SIG-M5 treated with dmso at 0.1 percent for 504 hours (cell line): ENCODE measurements around the gene HELQ.

Source experiments
- DNase-seq: peaks from one replicate; lab custom pipeline; 2025; ENCODE audit not compliant: unreplicated experiment; lab: John Stamatoyannopoulos, UW

Gene HELQ

DNA sequence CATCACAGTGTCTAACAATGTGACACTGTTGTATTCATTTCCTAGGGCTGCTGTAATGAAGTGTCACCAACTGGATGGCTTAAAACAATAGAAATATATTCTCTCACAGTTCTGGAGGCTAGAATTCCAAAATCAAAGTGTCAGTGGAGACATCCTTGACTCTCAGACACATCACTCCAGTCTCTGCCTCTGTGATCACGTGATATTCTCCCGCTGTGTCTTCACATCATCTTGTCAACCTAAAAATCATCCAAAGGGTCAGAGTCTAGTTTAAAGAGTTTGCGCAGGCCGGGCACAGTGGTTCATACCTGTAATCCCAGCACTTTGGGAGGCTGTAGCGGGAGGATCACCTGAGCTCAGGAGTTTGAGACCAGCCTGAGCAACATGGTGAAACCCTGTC lies 84.4 kb downstream of the HELQ start:
- DNase-seq: no peak

DNA sequence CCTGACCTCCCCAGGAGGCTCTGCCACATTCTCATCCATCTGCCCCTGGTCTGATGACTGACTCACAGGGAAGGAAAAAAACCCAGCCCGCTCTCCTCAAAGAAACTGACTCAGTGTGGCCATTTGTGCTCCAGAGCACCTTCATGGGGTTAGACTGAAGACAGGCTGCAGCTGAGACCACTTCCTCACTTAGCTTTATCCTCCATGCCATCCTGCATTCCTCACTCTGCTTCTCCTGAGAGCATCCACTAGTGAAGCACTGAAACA lies 85.0 kb downstream of the HELQ start:
- no peak for DNase-seq

DNA sequence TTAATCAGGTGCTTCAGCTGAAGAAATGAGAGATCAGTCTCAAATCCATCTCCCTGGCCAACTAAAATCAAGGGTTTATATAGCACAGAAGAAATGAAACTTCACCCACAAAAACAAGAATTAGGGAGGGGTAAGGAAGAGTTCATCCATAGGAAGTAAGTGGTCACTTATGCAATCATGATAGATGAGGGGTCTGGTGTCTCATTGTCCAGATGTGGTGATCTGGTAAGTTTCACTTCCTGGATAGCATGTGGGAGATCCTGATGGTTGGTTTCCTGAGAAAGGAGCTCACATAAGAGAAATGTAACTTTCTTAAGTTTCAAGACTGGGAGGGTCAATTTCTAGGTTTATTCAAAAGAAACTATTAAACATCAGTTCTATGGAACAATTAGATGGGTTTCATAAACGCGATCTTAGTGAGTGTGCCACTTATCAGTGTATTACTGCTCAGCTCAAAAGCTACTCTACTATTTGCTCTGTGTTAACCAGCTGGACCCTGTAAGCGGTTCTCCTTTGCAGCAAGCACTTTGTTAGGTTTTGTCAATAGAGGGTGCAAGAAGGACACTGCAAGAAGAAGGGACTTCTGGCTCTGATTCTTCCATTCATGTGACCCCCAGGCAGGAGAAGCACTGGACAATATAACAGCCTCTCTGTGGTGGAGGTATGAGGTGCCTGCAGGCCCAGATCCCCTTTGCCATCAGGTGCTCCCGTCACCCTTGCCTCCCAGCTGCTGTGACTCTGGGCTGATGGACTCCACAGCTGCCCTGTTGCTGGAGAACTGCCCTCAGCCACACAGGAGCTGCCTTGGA lies 85.6 kb downstream of the HELQ start:
- peak; percentile 97 for DNase-seq

DNA sequence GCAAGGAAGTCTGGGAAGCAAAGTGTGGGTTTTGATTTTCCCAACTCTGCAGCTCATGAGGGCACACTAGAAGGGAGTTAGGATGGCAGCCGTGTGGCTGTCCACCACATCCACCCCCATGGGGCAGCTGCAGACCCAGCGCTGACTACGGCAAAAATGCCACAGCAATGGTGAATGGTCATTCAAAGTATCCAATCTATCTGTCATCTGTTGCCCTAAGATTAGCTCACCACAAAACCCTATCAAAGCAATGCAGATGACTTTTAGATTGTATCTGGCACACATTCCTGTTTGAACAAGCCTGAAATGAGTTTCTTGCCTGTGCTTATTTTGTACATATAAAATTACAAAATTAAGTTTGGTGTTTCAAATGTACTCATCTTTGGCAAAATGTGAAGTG lies 91.3 kb downstream of the HELQ start:
- no peak for DNase-seq

DNA sequence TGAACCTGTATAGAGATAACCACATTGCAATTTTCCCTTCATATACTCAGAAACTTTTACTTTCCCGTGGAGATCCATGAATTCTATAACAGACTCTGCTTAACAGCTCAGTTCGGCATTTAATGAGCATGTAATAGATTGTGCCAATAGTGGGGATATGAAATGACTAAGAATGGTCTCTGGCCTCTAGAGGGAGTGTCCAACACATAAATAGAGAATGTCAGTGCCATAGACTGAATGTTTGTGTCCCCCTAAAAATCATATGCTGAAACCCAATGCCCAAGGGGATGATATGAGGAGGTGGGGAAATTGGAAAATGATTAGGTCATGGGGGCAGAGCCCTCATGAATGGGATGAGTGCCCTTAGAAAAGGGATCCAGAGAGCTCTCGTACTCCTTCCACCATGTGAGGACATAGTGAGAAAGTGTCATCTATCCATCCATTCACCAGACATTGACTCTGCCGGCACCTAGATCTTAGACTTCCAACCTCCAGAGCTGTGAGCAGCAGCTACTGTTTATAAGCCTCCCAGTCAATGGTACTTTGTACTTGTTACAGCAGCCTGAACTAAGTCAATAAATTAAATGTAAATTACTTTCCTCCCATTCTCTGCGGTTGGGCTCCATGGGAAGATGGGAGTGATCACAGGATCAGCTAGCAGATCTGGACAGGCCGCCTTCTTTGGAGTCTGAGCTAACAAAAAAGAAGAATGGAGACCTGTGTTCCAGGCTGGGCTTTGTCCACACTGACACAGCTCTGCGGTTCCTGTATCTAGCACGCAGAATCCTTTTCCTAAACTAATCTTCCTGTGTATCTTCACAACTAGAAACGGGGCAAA lies 92.9 kb downstream of the HELQ start:
- peak; percentile 53 for DNase-seq

DNA sequence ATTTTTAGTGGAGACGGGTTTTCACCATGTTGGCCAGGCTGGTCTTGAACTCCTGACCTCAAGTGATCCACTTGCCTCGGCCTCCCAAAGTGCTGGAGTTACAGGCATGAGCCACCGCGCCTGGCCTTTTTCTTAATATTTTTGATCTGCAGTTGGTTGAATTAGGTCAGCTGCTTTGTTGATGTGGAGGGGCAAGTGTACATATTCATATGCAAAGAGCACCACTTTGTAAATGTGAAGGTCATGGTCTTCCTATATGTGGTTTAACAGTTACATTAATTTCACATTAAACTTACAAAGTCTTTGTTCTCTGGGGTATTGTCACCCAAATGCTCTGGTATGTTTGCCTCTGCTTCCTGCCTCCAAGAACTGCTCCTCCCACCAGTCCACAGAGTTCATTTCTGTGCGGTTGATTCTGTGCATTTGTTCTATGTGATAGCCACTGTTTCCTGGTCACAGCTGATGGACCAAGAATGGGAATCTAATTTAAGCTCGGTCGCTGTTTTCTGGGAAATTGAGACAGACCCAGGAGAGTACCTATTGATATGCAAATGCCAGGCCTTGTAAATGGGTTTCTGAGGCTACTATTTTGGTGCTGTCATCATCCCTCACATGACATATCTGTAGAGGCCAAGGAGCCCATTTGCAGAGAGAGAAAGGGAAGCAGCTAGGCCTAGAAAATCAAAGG lies 94.1 kb downstream of the HELQ start:
- no peak for DNase-seq

DNA sequence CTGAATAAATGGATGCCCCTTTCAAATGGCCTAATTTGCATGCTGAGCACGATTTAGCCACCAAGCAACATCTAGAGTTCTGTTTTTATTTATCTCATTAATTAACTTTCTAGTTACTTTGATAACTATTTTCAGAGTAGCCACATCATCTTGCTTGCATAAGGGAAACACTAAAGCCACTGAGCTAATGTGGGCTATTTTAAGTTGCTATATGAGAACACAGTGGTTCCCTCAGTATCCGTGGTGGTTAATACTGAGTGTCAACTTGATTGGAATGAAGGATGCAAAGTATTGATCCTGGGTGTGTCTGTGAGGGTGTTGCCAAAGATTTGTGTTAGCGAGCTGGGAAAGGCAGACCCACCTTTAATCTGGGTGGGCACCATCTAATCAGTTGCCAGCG lies 95.6 kb downstream of the HELQ start:
- DNase-seq: no peak

DNA sequence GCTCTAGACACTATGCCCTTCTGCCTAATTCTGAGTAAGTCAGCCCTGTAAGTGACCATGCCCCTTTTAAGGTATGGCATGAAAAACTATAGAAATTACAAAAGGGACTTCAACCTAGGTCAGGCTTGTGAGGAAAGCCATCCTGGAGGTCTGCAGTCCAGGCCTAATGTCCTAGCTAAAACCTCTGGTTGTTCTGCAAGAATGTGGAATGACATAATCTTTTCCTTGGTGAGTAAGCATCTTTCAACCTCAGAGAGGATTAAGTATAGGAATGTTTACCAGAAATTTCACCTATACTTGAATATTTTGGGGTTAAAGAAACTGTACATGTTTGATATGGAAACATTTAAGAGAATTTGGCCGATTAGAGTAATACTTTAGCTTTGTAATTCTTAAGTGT lies 97.2 kb downstream of the HELQ start:
- DNase-seq: no peak
